OCI-LY1 (cell line): ENCODE measurements around the gene UBXN6.

Experiments used
- CTCF ChIP-seq: fragments of 200-600 bp; sonication (generic), shearing (Covaris generic); IDR thresholded peaks from 2 replicates; pipeline ENCODE4 v1.5.1; 2017; ENCODE audit warnings: mild to moderate bottlenecking, antibody characterized with exemption, low read length, moderate library complexity, mixed read lengths
- EZH2 ChIP-seq: fragments of 200-600 bp; sonication (generic), shearing (Covaris generic); IDR thresholded peaks from 2 replicates; pipeline ENCODE4 v1.8.0; 2017; ENCODE audit warnings: borderline replicate concordance, mixed run types, mild to moderate bottlenecking, antibody characterized with exemption, low read length, moderate library complexity, mixed read lengths

GRCh38 chr19:4482721-4483364, 25.2 kb upstream of the UBXN6 start:
- no peak for TF ChIP-seq CTCF
- no peak for TF ChIP-seq EZH2
